Fibroblast of peridontal ligament (primary cell): Measurements from ENCODE around the gene SNX27.
A peak's percentile ranks its signal among the peaks of the same experiment; 100 is the strongest.
"Not testable (repeated sequence)": the region's sequence is repeated elsewhere in the genome, so short reads cannot be mapped to it uniquely, and the experiment has no call there.

ENCODE experiments used
- DNase-seq: peaks from one replicate; pipeline ENCODE4 v3.0.0-alpha.2; 2010; ENCODE audit errors: extremely low read depth

Gene SNX27

DNA sequence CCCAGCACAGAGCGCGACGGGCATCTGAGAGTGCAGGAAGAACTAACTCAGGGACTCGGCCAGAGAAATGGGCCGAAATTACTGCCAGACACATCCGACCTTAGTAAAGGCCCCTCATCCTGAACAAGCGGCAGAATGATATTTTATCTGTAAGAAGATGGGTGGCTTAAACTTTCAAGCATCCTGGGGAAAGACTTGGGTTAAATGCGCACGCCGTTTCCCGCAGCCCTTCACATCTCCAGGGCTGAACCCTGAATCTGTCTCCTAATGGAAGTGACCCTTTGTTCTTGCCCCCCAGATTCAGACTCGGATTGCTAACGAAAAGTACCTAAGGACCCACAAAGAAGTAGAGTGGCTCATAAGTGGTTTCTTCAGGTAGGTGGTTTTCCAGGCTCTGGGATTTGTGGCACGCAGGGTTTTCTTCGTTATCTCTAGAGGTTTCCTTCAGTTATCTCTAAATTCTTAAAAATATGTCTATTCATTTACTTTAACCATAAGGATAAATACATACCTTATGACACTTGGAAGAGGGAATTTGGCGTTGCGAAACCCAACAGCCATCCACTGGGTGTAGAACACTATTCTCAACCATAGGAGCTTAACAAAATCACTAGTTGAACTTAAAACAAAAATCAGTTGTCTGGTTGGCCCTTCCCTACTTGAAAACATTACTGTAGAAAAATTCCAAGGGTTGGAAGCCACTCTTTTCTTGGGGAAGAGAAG, 110.1 kb downstream of the SNX27 start:
- peak; percentile 8 for DNase-seq

DNA sequence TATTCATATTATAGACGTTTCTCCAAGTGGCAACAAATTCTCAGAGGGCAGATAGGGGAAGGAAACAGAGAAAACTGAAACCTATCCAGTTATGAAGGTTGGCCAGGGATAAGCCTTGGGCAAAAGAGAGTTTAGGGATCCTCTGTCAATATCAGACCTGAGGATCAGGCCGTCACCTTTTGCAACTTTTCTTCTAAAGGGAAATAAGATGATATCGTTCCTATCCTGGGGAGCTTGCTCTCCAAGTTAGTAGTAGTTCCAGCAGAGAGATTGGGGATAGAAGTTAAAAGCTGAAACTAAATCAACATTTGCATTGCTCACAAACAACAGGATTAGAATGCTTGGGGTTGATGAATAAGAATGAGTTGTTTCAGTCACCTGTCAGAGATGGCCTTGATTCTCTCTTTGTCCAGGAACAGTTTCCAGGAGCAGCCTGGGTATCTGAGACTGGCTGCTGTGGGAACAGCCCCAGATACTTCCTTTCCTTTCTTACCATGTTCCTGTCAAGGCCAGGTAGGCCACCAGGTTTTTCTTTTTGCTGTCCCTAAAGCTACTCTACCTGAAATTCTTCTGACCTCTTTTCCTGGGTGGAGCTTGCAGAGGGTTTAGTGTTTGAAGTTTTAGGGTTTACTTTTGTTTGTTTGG, 112.0 kb downstream of the SNX27 start:
- DNase-seq, result no peak

DNA sequence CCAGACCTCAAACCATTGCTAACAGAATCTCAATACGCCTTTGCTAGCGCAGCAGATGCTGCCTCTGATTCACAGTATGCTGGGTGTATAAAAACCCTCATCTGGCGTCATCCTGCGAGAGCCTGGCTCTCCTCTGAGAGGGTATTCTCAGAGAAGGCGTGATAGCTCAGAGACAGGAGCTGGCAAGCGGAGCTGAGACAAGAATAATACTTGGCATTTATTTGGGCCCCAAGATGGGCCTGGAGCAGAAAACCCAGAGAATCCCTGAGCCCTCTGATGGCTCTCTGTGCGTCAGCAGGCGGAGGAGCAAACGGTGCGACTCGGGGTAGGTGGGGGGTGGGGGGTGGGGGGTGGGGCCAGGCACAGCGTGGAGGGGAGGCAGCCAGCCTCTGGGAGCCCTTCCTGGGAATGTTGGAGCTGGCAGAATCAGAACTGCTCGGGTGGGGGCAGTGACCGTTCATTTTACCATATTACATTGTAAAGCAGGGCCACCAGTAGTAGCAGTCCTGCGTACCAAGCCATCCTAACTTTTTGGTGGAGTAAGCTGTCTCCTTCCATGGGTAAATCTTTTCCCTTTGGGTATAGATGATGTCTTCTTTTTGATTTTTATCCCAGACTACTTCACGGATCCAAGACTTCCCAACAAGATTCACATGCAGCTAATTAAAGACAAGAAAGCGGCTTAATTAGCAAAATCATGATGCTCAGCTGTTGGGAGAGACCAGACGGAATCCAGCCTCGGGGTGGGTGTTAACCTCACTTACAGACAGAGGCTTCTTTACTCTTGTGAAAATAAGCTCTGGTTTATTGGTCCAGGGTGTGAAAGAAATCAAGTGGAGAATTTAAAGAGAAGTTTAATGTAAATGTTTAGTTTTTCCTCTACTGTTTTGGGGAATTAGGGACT, 116.6 kb downstream of the SNX27 start:
- DNase-seq, result peak; percentile 73

DNA sequence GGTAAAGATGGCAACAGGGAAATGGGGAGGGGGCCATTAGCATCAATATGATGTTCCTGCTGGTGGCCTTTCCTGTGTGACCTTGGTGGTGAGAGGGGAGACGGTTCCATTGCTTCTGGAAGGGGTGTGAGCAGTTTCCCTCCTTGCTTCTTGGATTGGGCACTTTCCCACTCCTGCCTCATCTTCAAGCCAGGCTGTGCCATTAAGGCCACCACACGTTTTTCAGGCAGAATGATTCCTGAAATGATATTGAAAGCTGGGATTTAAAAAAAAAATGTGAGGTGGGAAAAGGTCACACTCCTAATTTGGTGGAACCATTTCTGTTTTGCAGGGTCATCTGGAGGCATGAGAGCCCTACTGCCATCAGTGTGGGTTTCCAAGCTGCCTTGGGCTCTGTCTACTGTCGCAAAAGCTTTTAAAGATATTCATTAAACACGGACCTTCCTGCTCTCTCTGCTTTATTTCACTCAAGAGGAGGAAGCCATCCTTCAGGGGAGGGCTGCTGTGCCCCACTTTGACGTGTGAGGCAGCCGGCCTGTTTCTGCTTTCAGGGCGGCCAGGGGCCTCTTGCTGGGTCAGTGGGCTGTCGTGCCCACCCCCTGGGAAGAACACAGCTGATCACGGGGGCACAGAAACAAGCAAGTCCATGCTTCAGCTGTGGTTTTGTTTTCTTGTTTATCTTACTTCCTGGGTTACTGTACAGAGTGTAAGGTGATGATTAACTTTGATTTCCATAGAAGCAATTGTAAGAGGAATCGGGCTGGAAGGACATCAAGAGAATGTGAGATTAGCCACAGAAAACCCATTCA, 117.5 kb downstream of the SNX27 start:
- no peak for DNase-seq

DNA sequence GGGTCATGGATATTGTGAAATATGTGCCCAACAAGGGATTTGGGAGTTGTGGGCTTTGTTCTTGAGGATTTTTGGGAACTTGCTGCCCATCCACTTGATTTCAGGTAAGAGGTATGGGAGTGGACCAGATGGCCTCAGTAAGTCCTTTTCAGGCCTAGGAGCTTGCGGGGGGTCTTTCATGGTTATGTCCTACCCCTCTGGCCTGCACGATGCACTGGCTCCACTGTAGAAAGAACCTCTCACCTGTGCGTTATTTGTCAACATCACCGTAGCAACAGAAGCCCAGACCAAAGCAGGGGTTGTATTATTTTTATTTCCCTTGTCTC, 118.1 kb downstream of the SNX27 start:
- DNase-seq, result no peak

DNA sequence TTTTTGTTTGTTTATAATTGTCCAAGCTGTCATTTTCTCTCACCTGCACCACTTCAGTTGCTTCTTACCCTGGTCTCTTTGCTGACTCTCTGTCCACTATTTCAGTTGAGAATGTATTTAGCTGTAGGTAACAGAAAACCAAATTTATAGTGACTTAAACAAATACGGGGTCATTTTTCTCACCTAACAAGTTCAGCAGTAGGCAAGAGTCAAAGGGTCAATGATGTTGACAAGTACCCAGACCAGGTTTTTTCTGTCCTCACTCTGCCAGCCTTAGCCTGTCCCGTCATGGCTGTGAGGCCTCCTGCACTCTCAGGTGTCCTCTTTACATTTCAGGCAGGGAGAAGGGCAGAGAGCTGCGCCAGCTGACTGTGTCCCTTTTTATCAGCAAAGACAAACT, 121.3 kb downstream of the SNX27 start:
- DNase-seq, result no peak

DNA sequence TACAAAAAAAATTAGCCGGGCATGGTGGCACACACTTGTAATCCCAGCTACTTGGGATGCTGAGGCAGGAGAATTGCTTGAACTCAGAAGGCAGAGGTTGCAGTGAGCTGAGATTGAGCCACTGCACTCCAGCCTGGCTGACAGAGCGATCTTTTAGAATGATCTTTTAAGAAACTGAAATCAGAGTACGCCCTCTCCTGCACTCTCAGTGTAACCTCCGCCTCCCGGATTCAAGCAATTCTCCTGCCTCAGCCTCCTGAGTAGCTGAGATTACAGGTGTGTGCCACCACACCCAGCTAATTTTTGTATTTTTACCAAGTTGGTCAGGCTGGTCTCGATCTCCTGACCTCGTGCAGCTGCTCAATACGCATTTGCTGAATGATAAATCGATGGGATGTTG, 122.1 kb downstream of the SNX27 start:
- DNase-seq, result not testable (repeated sequence)

DNA sequence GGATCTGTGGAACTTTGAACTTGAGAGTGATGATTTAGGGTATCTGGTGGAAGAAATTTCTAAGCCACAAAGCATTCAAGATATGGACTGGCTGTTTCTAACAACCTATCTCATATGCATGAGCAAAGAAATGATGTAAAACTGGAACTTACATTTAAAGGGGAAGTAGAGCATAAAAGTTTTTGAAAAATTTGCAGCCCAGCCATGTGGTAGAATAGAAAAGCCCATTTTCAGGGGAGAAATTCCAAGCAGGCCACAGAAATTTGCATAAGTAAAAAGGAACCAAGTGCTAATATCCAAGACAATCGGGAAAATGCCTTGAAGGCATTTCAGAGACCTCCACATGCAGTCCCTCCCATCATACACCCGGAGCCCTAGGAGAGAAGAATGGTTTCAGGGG, 125.2 kb downstream of the SNX27 start:
- DNase-seq, result no peak

DNA sequence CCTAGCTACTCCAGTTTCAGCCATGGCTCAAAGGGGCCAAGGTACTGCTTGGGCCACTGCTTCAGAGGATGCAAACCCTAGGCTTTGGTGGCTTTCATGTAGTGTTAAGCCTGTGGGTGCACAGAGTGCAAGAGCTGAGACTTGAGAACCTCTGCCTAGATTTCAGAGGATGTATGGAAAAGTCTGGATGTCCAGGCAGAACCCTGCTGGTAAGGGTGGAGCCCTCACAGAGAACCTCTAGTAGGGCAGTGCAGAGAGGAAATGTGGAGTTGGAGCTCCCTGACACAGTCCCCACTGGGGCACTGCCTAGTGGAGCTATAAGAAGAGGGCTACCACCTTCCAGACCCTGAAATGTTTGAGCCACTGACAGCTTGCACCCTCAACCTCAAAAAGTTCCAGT, 125.6 kb downstream of the SNX27 start:
- no peak for DNase-seq

DNA sequence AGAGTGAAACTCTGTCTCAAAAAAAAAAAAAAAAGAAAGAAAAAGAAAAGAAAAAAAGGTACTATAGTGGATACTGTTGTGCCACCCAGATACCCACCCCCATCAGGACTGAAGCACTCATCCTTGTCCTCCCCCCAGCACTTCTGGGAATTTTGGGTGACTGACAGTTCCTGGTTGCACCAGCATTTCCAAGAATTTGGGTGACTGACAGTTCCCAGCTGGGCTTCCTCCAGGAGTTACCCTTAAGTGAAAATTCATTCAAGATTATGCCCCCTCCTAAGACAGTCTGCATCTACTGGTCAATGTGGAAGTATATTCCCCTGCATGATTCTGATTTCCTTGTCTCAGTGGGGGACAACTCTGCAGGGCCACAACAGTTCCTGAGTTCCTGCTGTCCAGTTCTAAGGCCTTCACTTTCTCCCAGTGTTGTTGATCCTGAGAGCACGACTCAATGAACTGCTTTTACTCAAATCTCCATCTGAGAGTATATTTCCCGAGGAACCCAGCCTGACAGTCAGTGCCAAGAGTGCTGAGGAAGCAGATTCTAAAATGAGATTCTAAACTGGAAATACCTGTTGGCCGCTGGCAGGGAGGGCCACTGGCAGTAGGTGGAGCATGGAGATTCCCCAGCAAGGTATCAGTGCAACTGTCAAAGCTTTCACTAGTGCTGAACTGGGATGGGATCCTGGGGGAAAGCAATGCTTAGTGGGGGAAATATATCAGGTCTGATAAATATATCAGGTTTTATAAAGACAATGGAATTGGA, 127.9 kb downstream of the SNX27 start:
- DNase-seq, result no peak

DNA sequence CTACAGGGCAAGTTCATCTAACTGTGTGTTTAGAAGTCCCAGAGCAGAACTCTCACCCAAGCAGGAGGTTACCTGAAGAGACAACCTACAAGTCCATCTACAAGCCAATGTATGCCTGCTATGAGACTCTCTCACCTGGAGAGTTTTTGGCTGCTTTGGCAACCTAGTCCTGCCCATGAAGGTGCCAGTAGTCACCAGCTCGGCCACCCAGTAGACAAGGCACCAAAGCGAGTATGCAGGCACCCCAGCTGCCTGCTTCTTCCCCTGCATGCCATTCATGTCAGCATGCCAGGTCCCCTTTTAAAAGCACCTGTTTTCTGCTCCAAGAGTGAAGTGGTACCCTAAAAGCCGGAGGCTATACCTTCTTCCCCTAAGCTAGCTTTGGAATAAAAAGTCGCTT, 129.7 kb downstream of the SNX27 start:
- no peak for DNase-seq
